HEK293 (cell line): ENCODE results near the gene PANK4.

Experiments
- BCL11B ChIP-seq: fragments of 450-650 bp; formaldehyde crosslinking; IDR thresholded peaks from 2 replicates; pipeline ENCODE4 v1.5.1; 2016; ENCODE audit warnings: low read depth, missing biosample characterization, missing genetic modification characterization
- HOXA7 ChIP-seq: sonication (generic); formaldehyde crosslinking; IDR thresholded peaks from 2 replicates; pipeline ENCODE4 v1.8.1; 2022; ENCODE audit warnings: missing genetic modification reagents, borderline replicate concordance
- HOXC10 ChIP-seq: sonication (generic); formaldehyde crosslinking; IDR thresholded peaks from 2 replicates; pipeline ENCODE4 v1.8.1; 2023; ENCODE audit warnings: mild to moderate bottlenecking, missing genetic modification reagents
- MEIS1 ChIP-seq: sonication (generic); formaldehyde crosslinking; IDR thresholded peaks from 2 replicates; pipeline ENCODE4 v1.8.1; 2022; ENCODE audit warnings: missing genetic modification reagents, mild to moderate bottlenecking, borderline replicate concordance
- OSR2 ChIP-seq: fragments of 450-650 bp; formaldehyde crosslinking; IDR thresholded peaks from 2 replicates; pipeline ENCODE4 v1.5.1; 2016; ENCODE audit warnings: missing biosample characterization, missing genetic modification characterization
- OVOL3 ChIP-seq: fragments of 450-650 bp; formaldehyde crosslinking; IDR thresholded peaks from 2 replicates; pipeline ENCODE4 v1.5.1; 2016; ENCODE audit warnings: missing biosample characterization, missing genetic modification characterization
- SCRT2 ChIP-seq: fragments of 450-650 bp; formaldehyde crosslinking; IDR thresholded peaks from 2 replicates; pipeline ENCODE4 v1.5.1; 2016; ENCODE audit warnings: missing biosample characterization, missing genetic modification characterization
- ZBTB21 ChIP-seq: fragments of 450-650 bp; formaldehyde crosslinking; IDR thresholded peaks from 2 replicates; pipeline ENCODE4 v1.5.1; 2017; ENCODE audit warnings: missing biosample characterization, missing genetic modification characterization
- ZBTB6 ChIP-seq: fragments of 450-650 bp; formaldehyde crosslinking; IDR thresholded peaks from 2 replicates; pipeline ENCODE4 v1.5.1; 2017; ENCODE audit warnings: missing biosample characterization, missing genetic modification characterization
- ZFP3 ChIP-seq: fragments of 450-650 bp; formaldehyde crosslinking; IDR thresholded peaks from 2 replicates; pipeline ENCODE4 v1.5.1; 2016; ENCODE audit warnings: low read depth, missing biosample characterization, missing genetic modification characterization
- ZFP69B ChIP-seq: fragments of 450-650 bp; formaldehyde crosslinking; IDR thresholded peaks from 2 replicates; pipeline ENCODE4 v1.5.1; 2016; ENCODE audit warnings: missing biosample characterization, missing genetic modification characterization
- ZNF16 ChIP-seq: fragments of 450-650 bp; formaldehyde crosslinking; IDR thresholded peaks from 2 replicates; pipeline ENCODE4 v1.5.1; 2016; ENCODE audit warnings: low read depth, missing biosample characterization, missing genetic modification characterization
- ZNF169 ChIP-seq: fragments of 450-650 bp; formaldehyde crosslinking; IDR thresholded peaks from 2 replicates; pipeline ENCODE4 v1.5.1; 2016; ENCODE audit warnings: missing biosample characterization, missing genetic modification characterization
- ZNF19 ChIP-seq: fragments of 450-650 bp; formaldehyde crosslinking; IDR thresholded peaks from 2 replicates; pipeline ENCODE4; 2016; ENCODE audit warnings: missing biosample characterization, missing genetic modification characterization, low read depth
- ZNF302 ChIP-seq: fragments of 450-650 bp; formaldehyde crosslinking; IDR thresholded peaks from 2 replicates; pipeline ENCODE4 v1.5.1; 2016; ENCODE audit warnings: missing biosample characterization, missing genetic modification characterization, low read depth
- ZNF324 ChIP-seq: fragments of 450-650 bp; formaldehyde crosslinking; IDR thresholded peaks from 2 replicates; pipeline ENCODE4 v1.5.1; 2016; ENCODE audit warnings: missing biosample characterization, missing genetic modification characterization
- ZNF423 ChIP-seq: fragments of 450-650 bp; formaldehyde crosslinking; IDR thresholded peaks from 2 replicates; pipeline ENCODE4 v1.5.1; 2016; ENCODE audit warnings: missing biosample characterization, missing genetic modification characterization
- ZNF426 ChIP-seq: fragments of 450-650 bp; formaldehyde crosslinking; IDR thresholded peaks from 2 replicates; pipeline ENCODE4 v1.5.1; 2017; ENCODE audit warnings: missing biosample characterization, missing genetic modification characterization, mild to moderate bottlenecking, inconsistent platforms, moderate library complexity
- ZNF549 ChIP-seq: fragments of 450-650 bp; IDR thresholded peaks from 2 replicates; pipeline ENCODE4 v1.5.1; 2018; ENCODE audit warnings: missing biosample characterization, missing genetic modification characterization, mild to moderate bottlenecking, inconsistent platforms, moderate library complexity
- ZNF571 ChIP-seq: fragments of 450-650 bp; formaldehyde crosslinking; IDR thresholded peaks from 2 replicates; pipeline ENCODE4 v1.5.0; 2017; ENCODE audit warnings: missing biosample characterization, missing genetic modification characterization
- ZNF585B ChIP-seq: fragments of 450-650 bp; formaldehyde crosslinking; IDR thresholded peaks from 2 replicates; pipeline ENCODE4 v1.5.1; 2016; ENCODE audit warnings: missing biosample characterization, missing genetic modification characterization
- ZNF596 ChIP-seq: fragments of 450-650 bp; IDR thresholded peaks from 2 replicates; pipeline ENCODE4 v1.5.0; 2018; ENCODE audit warnings: missing biosample characterization, mild to moderate bottlenecking, missing genetic modification characterization, moderate library complexity
- ZNF610 ChIP-seq: fragments of 450-650 bp; formaldehyde crosslinking; IDR thresholded peaks from 2 replicates; pipeline ENCODE4 v1.5.1; 2016; ENCODE audit warnings: missing biosample characterization, missing genetic modification characterization, borderline replicate concordance
- ZNF660 ChIP-seq: fragments of 450-650 bp; IDR thresholded peaks from 2 replicates; pipeline ENCODE4 v1.5.1; 2018; ENCODE audit warnings: missing biosample characterization, mild to moderate bottlenecking, missing genetic modification characterization
- ZNF843 ChIP-seq: fragments of 450-650 bp; formaldehyde crosslinking; IDR thresholded peaks from 2 replicates; pipeline ENCODE4 v1.5.1; 2016; ENCODE audit warnings: missing biosample characterization, missing genetic modification characterization
- ZSCAN5A ChIP-seq: fragments of 450-650 bp; formaldehyde crosslinking; IDR thresholded peaks from 2 replicates; pipeline ENCODE4 v1.5.1; 2016; ENCODE audit warnings: missing biosample characterization, missing genetic modification characterization
- ZXDB ChIP-seq: fragments of 450-650 bp; formaldehyde crosslinking; IDR thresholded peaks from 2 replicates; pipeline ENCODE4 v1.5.1; 2016; ENCODE audit warnings: missing biosample characterization, missing genetic modification characterization
- TF ChIP-seq, protein P1 (sequence below): fragments of 450-650 bp; formaldehyde crosslinking; IDR thresholded peaks from 2 replicates; pipeline ENCODE4 v1.5.1; 2016; ENCODE audit warnings: missing biosample characterization, missing genetic modification characterization
- TF ChIP-seq, protein P2 (sequence below): fragments of 450-650 bp; formaldehyde crosslinking; IDR thresholded peaks from 2 replicates; pipeline ENCODE4 v1.5.0; 2017; ENCODE audit warnings: missing biosample characterization, missing genetic modification characterization, borderline replicate concordance
- TF ChIP-seq, protein P3 (sequence below): fragments of 450-650 bp; formaldehyde crosslinking; IDR thresholded peaks from 2 replicates; pipeline ENCODE4 v1.5.1; 2016; ENCODE audit warnings: missing biosample characterization, missing genetic modification characterization
- TF ChIP-seq, protein P4 (sequence below): fragments of 450-650 bp; formaldehyde crosslinking; IDR thresholded peaks from 2 replicates; pipeline ENCODE4 v1.5.1; 2016; ENCODE audit warnings: missing biosample characterization, missing genetic modification characterization

The PANK4 gene

GRCh38 chr1:2546515-2547209, 20.3 kb upstream of the PANK4 start (continued):
- TF ChIP-seq ZNF549 (tag by site-specific recombination): no peak
- TF ChIP-seq, protein P1, sequence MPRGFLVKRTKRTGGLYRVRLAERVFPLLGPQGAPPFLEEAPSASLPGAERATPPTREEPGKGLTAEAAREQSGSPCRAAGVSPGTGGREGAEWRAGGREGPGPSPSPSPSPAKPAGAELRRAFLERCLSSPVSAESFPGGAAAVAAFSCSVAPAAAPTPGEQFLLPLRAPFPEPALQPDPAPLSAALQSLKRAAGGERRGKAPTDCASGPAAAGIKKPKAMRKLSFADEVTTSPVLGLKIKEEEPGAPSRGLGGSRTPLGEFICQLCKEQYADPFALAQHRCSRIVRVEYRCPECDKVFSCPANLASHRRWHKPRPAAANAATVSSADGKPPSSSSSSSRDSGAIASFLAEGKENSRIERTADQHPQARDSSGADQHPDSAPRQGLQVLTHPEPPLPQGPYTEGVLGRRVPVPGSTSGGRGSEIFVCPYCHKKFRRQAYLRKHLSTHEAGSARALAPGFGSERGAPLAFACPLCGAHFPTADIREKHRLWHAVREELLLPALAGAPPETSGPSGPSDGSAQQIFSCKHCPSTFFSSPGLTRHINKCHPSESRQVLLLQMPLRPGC: 0 out of 2 replicates have a peak, but pooled peaks have one; percentile 43
- TF ChIP-seq ZNF302: no peak
- no peak for TF ChIP-seq ZBTB21
- 0 out of 2 replicates have a peak, but pooled peaks have one; percentile 30 for TF ChIP-seq OSR2 (tag by site-specific recombination)
- TF ChIP-seq ZBTB6: no peak
- peak; percentile 79; the same call in 1 of the 2 replicates for TF ChIP-seq BCL11B (tag by site-specific recombination)
- TF ChIP-seq HOXC10 (CRISPR knock-in tag): no peak
- TF ChIP-seq, protein P2, sequence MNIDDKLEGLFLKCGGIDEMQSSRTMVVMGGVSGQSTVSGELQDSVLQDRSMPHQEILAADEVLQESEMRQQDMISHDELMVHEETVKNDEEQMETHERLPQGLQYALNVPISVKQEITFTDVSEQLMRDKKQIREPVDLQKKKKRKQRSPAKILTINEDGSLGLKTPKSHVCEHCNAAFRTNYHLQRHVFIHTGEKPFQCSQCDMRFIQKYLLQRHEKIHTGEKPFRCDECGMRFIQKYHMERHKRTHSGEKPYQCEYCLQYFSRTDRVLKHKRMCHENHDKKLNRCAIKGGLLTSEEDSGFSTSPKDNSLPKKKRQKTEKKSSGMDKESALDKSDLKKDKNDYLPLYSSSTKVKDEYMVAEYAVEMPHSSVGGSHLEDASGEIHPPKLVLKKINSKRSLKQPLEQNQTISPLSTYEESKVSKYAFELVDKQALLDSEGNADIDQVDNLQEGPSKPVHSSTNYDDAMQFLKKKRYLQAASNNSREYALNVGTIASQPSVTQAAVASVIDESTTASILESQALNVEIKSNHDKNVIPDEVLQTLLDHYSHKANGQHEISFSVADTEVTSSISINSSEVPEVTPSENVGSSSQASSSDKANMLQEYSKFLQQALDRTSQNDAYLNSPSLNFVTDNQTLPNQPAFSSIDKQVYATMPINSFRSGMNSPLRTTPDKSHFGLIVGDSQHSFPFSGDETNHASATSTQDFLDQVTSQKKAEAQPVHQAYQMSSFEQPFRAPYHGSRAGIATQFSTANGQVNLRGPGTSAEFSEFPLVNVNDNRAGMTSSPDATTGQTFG: peak; percentile 59; the same call in 1 of the 2 replicates
- TF ChIP-seq, protein P3, sequence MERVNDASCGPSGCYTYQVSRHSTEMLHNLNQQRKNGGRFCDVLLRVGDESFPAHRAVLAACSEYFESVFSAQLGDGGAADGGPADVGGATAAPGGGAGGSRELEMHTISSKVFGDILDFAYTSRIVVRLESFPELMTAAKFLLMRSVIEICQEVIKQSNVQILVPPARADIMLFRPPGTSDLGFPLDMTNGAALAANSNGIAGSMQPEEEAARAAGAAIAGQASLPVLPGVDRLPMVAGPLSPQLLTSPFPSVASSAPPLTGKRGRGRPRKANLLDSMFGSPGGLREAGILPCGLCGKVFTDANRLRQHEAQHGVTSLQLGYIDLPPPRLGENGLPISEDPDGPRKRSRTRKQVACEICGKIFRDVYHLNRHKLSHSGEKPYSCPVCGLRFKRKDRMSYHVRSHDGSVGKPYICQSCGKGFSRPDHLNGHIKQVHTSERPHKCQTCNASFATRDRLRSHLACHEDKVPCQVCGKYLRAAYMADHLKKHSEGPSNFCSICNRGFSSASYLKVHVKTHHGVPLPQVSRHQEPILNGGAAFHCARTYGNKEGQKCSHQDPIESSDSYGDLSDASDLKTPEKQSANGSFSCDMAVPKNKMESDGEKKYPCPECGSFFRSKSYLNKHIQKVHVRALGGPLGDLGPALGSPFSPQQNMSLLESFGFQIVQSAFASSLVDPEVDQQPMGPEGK (tag by site-specific recombination): peak; percentile 94
- TF ChIP-seq OVOL3 (tag by site-specific recombination): no peak
- no peak; the same call in 1 of the 2 replicates for TF ChIP-seq ZNF324 (tag by site-specific recombination)
- TF ChIP-seq ZNF19 (tag by site-specific recombination): no peak
- TF ChIP-seq HOXA7 (CRISPR knock-in tag): no peak
- 0 out of 2 replicates have a peak, but pooled peaks have one; percentile 30 for TF ChIP-seq ZNF423 (tag by site-specific recombination)
- peak; percentile 83; the same call in 1 of the 2 replicates for TF ChIP-seq ZSCAN5A (tag by site-specific recombination)
- no peak for TF ChIP-seq SCRT2
- TF ChIP-seq ZNF16 (tag by site-specific recombination): no peak
- TF ChIP-seq ZNF426 (tag by site-specific recombination): no peak
- peak; percentile 38; the same call in 1 of the 2 replicates for TF ChIP-seq ZXDB (tag by site-specific recombination)
- no peak for TF ChIP-seq ZNF660
- 0 out of 2 replicates have a peak, but pooled peaks have one; percentile 33 for TF ChIP-seq ZNF169 (tag by site-specific recombination)
- TF ChIP-seq ZNF843 (tag by site-specific recombination): peak; percentile 22; the same call in 1 of the 2 replicates
- no peak for TF ChIP-seq ZFP3 (tag by site-specific recombination)
- no peak for TF ChIP-seq ZNF585B (tag by site-specific recombination)
- no peak for TF ChIP-seq MEIS1 (CRISPR knock-in tag)
- TF ChIP-seq, protein P4, sequence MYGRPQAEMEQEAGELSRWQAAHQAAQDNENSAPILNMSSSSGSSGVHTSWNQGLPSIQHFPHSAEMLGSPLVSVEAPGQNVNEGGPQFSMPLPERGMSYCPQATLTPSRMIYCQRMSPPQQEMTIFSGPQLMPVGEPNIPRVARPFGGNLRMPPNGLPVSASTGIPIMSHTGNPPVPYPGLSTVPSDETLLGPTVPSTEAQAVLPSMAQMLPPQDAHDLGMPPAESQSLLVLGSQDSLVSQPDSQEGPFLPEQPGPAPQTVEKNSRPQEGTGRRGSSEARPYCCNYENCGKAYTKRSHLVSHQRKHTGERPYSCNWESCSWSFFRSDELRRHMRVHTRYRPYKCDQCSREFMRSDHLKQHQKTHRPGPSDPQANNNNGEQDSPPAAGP (tag by site-specific recombination): peak; percentile 83
- TF ChIP-seq ZNF596 (tag by site-specific recombination): no peak
- TF ChIP-seq ZFP69B: no peak; the same call in 1 of the 2 replicates
- TF ChIP-seq ZNF571 (tag by site-specific recombination): no peak
- TF ChIP-seq ZNF610 (tag by site-specific recombination): peak; percentile 88; the same call in 1 of the 2 replicates
